ENCODE results near the gene SLC35A3.

The SLC35A3 gene

DNA sequence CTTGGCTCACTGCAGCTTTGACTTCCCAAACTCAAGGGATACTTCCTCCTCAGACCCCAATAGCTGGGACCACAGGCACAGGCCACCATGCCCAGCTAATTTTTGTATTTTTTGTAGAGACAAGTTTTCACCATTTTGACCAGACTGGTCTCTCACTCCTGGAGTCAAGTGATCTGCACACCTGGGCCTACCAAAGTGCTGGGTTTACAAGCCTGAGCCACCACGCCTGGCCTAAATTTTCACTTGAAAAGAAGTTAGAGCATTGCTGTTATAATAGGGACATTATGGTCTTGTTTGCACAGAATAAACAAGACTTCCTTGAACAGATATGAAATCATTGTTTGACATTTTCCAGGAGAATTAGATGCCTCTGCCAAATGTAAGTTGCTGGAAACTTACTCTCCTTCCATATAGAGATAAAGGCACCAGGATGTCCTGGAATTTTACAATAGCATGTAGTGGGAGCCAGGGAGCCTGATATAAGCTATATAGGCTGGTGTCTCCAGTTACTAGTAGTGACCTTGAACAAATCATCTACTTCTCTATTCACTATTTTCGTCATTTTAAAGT lies 16.9 kb downstream of the SLC35A3 start:
- Histone ChIP-seq H3F3A (ENCODE audit: low read depth) (no peaks in the 10 kb centered on the region), H3K9ac (ENCODE audit: low read depth, low read length, poor library complexity, severe bottlenecking) (no peak overlapping the region), H3K4me2 (ENCODE audit: low read depth, low read length, poor library complexity, severe bottlenecking) (no peak overlapping the region), H3K36me3 (ENCODE audit: insufficient read depth, low read length) (peaks cover 11% of the 10 kb centered on the region; the same call in 1 of the 2 replicates), H3K9me2 (replicated peaks; ENCODE audit: low read depth, low read length) (no peaks in the 10 kb centered on the region), H3K27me3 (ENCODE audit: insufficient read depth, low read length, poor library complexity, severe bottlenecking) (no peaks in the 10 kb centered on the region), H3K4me3 (ENCODE audit: low read length, poor library complexity, severe bottlenecking) (no peak overlapping the region), H3K79me2 (ENCODE audit: insufficient read depth, low read length) (peaks cover 62% of the 10 kb centered on the region), H3K4me1 (ENCODE audit: insufficient read depth, low read length, poor library complexity, severe bottlenecking) (no peaks in the 10 kb centered on the region), H4K20me1 (ENCODE audit: insufficient read depth, low read length, poor library complexity, severe bottlenecking) (peaks cover 14% of the 10 kb centered on the region), H3K9me3 (ENCODE audit: insufficient read depth, low read depth, low read length) (peaks cover 5% of the 10 kb centered on the region; the same call in 1 of the 2 replicates), H2AFZ (ENCODE audit: low read length) (no peak overlapping the region)
- no peak for TF ChIP-seq EZH2phosphoT487 (IDR thresholded peaks at IDR 0.05; ENCODE audit: borderline replicate concordance)
- TF ChIP-seq, protein P1, sequence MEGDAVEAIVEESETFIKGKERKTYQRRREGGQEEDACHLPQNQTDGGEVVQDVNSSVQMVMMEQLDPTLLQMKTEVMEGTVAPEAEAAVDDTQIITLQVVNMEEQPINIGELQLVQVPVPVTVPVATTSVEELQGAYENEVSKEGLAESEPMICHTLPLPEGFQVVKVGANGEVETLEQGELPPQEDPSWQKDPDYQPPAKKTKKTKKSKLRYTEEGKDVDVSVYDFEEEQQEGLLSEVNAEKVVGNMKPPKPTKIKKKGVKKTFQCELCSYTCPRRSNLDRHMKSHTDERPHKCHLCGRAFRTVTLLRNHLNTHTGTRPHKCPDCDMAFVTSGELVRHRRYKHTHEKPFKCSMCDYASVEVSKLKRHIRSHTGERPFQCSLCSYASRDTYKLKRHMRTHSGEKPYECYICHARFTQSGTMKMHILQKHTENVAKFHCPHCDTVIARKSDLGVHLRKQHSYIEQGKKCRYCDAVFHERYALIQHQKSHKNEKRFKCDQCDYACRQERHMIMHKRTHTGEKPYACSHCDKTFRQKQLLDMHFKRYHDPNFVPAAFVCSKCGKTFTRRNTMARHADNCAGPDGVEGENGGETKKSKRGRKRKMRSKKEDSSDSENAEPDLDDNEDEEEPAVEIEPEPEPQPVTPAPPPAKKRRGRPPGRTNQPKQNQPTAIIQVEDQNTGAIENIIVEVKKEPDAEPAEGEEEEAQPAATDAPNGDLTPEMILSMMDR (conservative IDR thresholded peaks at IDR 0.05; ENCODE audit: low read length) = no peak

DNA sequence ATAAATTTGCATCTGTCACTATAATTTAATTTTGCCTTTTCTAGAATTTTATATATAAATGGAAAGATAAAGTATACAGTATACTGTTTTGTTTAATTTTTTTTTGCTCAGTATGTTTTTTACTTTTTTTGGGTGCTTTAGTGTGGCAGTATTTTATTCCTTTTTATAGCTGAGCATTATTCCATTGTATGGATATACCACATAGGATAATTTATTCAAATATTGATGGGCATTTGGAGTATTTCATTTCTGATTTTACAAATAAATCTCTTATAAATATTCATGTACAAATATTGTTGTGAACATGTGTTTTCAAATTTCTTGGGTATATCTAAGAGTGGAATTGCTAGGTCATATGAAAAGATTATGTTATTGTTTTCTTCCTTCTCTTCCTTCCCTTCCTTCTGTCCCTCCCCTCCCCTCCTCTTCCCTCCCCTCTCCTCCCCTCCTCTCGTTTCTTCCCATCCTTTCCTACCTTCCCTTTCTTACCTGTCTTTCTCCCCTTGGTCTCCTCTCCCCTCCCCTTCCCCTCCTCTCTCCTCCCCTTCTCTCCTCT lies 18.5 kb downstream of the SLC35A3 start:
- no peaks in the 10 kb centered on the region for H3K9me2 ChIP-seq (replicated peaks; ENCODE audit: low read depth, low read length)
- H3F3A ChIP-seq (ENCODE audit: low read depth) = no peaks in the 10 kb centered on the region
- H3K27me3 ChIP-seq (ENCODE audit: insufficient read depth, low read length, poor library complexity, severe bottlenecking) = no peaks in the 10 kb centered on the region
- peaks cover 14% of the 10 kb centered on the region for H4K20me1 ChIP-seq (ENCODE audit: insufficient read depth, low read length, poor library complexity, severe bottlenecking)
- no peak overlapping the region for H3K4me2 ChIP-seq (ENCODE audit: low read depth, low read length, poor library complexity, severe bottlenecking)
- H3K9ac ChIP-seq (ENCODE audit: low read depth, low read length, poor library complexity, severe bottlenecking) = no peak overlapping the region
- peaks cover 13% of the 10 kb centered on the region; the same call in 1 of the 2 replicates for H3K9me3 ChIP-seq (ENCODE audit: insufficient read depth, low read depth, low read length)
- H3K4me1 ChIP-seq (ENCODE audit: insufficient read depth, low read length, poor library complexity, severe bottlenecking) = no peaks in the 10 kb centered on the region
- peaks cover 71% of the 10 kb centered on the region for H3K79me2 ChIP-seq (ENCODE audit: insufficient read depth, low read length)
- peaks cover 21% of the 10 kb centered on the region for H3K36me3 ChIP-seq (ENCODE audit: insufficient read depth, low read length)
- TF ChIP-seq, protein P1 (conservative IDR thresholded peaks at IDR 0.05; ENCODE audit: low read length) = no peak
- TF ChIP-seq EZH2phosphoT487 (IDR thresholded peaks at IDR 0.05; ENCODE audit: borderline replicate concordance) = no peak
- H3K4me3 ChIP-seq (ENCODE audit: low read length, poor library complexity, severe bottlenecking) = no peak overlapping the region
- no peak overlapping the region for H2AFZ ChIP-seq (ENCODE audit: low read length)

DNA sequence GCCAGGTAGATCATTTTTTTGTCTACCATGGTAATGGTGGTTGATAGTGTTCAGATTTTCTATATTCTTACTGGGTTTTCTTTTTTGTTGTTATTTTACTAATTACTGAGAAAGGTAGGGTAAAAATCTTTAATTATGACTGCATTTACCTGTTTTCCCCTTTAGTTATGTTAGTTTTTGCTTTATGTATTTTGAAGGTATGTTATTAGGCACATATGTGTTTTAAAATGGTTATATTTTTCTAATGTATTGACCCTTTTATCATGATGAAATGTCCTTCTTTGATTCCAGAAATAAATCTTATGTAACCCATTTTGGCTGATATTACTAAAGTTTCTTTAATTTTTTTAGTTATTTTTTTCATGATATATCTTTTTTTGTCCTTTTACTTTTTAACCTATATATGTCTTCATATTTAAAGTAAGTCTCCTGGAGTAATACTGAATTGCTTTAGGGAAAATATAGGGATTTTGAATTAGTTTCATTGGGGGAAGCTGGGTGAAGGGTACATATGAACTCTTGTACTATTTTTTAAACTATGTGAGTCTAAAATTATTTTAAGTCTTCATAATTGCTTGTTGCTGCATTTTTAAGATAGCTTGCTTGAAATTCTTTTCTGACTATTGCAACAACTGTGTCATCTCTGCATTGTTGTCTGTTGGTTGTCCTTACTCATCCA lies 22.4 kb downstream of the SLC35A3 start:
- no peaks in the 10 kb centered on the region for H3K27me3 ChIP-seq (ENCODE audit: insufficient read depth, low read length, poor library complexity, severe bottlenecking)
- peaks cover 45% of the 10 kb centered on the region for H3K36me3 ChIP-seq (ENCODE audit: insufficient read depth, low read length)

More for the DNA sequence above, 22.4 kb downstream of the SLC35A3 start:
- peaks cover 47% of the 10 kb centered on the region for H3K79me2 ChIP-seq (ENCODE audit: insufficient read depth, low read length)
- H3K4me3 ChIP-seq (ENCODE audit: low read length, poor library complexity, severe bottlenecking) = no peak overlapping the region
- peaks cover 9% of the 10 kb centered on the region for H4K20me1 ChIP-seq (ENCODE audit: insufficient read depth, low read length, poor library complexity, severe bottlenecking)
- H3K9ac ChIP-seq (ENCODE audit: low read depth, low read length, poor library complexity, severe bottlenecking) = no peak overlapping the region
- H3K4me2 ChIP-seq (ENCODE audit: low read depth, low read length, poor library complexity, severe bottlenecking) = no peak overlapping the region
- H3F3A ChIP-seq (ENCODE audit: low read depth) = no peaks in the 10 kb centered on the region
- no peak for TF ChIP-seq EZH2phosphoT487 (IDR thresholded peaks at IDR 0.05; ENCODE audit: borderline replicate concordance)
- TF ChIP-seq, protein P1 (conservative IDR thresholded peaks at IDR 0.05; ENCODE audit: low read length) = no peak
- H3K9me2 ChIP-seq (replicated peaks; ENCODE audit: low read depth, low read length) = no peaks in the 10 kb centered on the region
- H3K9me3 ChIP-seq (ENCODE audit: insufficient read depth, low read depth, low read length) = peaks cover 13% of the 10 kb centered on the region; the same call in 1 of the 2 replicates
- no peaks in the 10 kb centered on the region for H3K4me1 ChIP-seq (ENCODE audit: insufficient read depth, low read length, poor library complexity, severe bottlenecking)
- no peak overlapping the region for H2AFZ ChIP-seq (ENCODE audit: low read length)
